GM23338 (cell line): Measurements from ENCODE around the gene RAPGEF5.

Experiments
- CTCF ChIP-seq, 2 experiments: fragments of 200-600 bp in 1 of 2; sonication (generic) in 1 of 2; conservative IDR thresholded peaks; 2 replicates each; pipeline versions ENCODE4 v1.5.1 to v1.6.1; 2016 to 2017; ENCODE audit warnings: antibody characterized with exemption in 2 of 2, low read depth in 2 of 2, mild to moderate bottlenecking in 2 of 2, moderate library complexity in 1 of 2
- STAT1 ChIP-seq: IDR thresholded peaks from one replicate; pipeline ENCODE4 v1.6.1; 2016; ENCODE audit warnings: antibody characterized with exemption; ENCODE audit not compliant: unreplicated experiment

- TF ChIP-seq CTCF (conservative IDR thresholded peaks at IDR 0.05; ENCODE audit: low read depth in 2 of 2) (no peak), STAT1 (no peak)
These were observed 27.0 kb downstream of the RAPGEF5 start for GRCh38 chr7:22329816-22330524.
